NCI-H524 treated with DMSO at 0.1 percent for 48 hours (cell line): ENCODE results near the gene GDI1.

Experiments
- DNase-seq: peaks from one replicate; lab custom pipeline; 2025; lab: John Stamatoyannopoulos, UW

The GDI1 gene

DNA sequence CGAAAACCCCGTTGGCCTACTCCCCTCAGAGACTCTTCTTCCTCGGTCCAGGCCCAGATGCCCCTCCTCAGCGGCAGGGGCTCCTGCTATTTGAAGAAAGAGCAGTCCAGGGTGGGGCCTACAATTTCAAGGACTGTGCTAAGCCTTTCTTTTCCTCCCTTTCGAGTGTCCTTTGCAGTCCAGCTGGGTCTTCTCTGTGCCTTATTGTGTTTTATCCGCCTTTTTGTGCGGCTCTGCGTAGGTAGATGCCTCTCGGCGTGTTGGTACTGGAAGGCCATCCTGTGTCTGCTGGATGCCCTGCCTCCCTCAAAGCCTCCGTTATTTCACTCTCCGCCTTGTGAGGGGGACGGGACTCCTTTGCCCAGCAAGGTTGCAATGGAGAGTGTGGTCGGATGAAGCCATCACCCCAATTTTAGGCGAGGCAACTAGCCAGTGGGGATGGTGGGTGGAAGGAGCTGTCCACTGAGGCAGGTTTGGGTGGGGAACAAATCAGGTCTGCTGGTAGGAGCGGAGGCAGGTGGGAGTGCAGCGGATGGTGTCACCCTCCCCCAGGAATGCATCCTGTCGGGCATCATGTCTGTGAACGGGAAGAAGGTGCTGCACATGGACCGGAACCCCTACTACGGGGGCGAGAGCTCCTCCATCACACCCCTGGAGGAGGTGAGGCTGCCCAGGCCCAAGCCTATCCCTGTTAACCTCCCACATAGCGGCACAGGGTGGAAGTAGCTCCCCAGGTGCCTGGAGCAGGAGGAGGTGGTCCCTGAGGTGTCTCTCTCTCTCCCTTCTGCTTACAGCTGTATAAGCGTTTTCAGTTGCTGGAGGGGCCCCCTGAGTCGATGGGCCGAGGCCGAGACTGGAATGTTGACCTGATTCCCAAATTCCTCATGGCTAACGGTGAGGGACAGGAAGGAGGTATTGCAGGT lies 1.3 kb downstream of the GDI1 start:
- DNase-seq: no peak

DNA sequence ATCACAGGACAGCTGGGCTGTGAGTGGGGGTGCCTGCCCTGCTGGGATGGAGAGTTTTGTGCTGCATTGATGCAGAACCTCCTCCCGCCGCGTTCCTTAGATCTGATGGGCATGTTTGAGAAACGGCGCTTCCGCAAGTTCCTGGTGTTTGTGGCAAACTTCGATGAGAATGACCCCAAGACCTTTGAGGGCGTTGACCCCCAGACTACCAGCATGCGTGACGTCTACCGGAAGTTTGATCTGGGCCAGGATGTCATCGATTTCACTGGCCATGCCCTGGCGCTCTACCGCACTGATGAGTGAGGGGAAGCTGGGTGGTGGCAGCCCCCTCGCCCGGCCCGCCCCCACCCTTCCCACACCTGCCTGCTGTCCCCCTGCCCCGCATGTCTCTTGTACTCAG lies 2.9 kb downstream of the GDI1 start:
- no peak for DNase-seq

DNA sequence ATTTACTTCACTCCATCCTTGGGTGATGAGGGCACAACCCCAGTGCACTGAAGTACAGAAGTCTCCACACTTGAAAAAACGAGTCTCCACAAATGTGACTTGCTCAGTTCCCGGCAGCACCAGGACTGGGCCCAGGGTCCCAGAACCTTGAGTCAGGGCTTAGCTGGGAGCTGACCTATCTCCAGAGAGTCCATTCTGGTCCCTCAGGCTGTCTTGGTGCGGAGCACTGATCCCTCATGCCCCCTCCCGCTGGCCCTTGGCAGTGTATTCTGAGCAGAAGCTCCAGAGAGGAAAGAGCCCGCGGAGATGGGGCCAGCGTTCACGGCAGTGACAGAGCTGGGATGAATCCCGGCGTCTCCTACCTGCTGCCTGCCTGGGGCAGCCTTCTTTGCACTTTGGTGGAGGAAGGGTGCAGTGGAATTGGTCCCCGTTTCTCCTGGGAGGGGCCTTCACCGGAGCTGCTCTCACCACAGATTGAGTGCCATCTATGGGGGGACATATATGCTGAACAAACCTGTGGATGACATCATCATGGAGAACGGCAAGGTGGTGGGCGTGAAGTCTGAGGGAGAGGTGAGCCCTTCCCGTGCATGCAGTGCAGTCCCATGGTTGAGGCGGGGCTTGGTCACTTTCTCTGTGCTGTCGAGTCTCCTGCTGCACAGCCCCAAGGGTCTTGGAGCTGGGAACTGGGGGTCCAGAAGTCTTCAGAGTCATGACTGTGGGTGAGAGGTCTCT lies 3.8 kb downstream of the GDI1 start:
- DNase-seq: no peak

GRCh38 chrX:154441564-154441963 lies 4.6 kb downstream of the GDI1 start:
- no peak for DNase-seq

- no peak for DNase-seq
Observed at GRCh38 chrX:154441984-154442707, 5.2 kb downstream of the GDI1 start.

DNA sequence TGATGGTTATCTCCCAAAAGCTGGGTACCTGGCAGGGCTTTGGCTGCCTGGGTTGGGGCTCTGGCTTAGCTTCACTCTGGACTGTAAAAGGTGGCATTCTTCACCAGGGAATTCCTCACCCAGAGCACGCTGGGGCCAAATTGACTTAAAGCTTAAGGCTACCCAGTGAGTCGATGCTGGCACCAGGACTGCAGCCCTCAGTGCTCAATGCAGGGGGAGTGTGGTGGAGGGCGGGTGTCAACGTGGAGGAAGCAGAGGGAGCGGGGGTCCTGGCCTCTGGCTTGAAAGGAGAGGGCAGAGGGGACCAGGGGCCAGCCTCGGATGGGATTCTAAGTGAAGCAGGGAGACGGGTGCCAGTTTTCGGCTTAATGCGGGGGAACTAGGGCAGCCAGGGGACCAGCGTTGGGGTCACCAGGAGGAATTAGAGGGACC lies 6.5 kb downstream of the GDI1 start:
- no peak for DNase-seq

DNA sequence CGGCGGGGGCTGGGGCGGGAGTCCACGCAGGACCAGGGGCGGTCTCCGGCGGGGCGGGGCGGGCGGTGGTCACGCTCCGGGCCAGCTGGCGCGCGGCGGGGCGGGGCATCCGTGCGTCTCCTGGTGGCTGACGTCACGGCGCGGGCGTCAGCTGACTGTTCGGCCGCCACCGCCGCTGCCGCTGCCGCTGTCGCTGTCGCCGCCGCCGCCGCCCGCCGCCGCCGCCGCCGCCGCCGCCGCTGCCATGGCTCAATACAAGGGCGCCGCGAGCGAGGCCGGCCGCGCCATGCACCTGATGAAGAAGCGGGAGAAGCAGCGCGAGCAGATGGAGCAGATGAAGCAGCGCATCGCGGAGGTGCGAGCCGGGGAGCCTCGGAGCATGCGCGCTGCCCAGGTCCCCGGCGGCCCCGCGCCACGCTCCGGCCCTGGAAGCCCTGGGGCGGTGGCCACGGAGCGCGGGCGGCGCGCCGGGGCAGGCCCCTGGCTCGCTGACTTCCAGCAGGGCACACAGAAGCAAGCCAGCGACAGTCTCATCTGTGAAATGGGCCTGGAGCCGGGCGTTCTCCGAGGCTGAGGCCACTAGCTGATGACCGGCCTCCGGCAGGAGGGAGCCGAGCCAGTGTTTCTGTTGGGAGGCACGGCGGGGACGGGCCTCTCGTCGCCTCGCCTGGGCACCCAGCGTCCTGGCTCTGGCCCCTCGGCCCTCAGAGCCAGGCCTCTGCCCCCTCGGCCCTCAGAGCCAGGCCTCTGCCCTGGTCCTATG lies 7.2 kb downstream of the GDI1 start, which contains the start of gene FAM50A:
Gene FAM50A (plus strand): TSS at position 150 of the 763 bp plus-strand sequence. CDS start 95 bp downstream, at position 245.
- no peak for DNase-seq

DNA sequence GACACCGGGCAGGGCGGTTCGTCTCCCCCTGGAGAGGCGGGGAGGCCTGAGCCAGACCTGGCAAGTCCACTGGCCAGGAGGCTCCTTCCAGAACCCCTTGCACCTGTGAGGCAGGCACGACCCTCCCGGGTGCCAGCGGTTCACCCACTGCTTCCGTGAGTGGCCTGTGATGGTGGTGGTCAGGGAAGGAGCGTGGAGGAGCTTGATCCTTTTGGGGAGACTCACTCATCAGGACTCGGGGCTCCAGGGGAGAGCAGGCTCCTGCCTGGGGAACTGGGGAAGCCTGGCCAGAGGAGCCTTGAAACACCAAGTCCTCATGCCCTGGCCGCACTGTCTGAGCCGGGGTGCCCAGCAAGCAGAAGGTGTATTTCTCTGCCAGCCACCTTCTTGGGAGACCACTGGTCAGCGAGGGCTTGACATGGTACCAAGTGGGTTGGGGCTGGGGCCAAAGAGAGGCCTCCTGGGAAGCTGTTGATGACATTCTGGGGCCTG lies 7.8 kb downstream of the GDI1 start:
- DNase-seq: no peak

GRCh38 chrX:154445776-154446175 lies 8.8 kb downstream of the GDI1 start:
- no peak for DNase-seq

GRCh38 chrX:154446430-154446829 lies 9.5 kb downstream of the GDI1 start:
- DNase-seq: no peak

DNA sequence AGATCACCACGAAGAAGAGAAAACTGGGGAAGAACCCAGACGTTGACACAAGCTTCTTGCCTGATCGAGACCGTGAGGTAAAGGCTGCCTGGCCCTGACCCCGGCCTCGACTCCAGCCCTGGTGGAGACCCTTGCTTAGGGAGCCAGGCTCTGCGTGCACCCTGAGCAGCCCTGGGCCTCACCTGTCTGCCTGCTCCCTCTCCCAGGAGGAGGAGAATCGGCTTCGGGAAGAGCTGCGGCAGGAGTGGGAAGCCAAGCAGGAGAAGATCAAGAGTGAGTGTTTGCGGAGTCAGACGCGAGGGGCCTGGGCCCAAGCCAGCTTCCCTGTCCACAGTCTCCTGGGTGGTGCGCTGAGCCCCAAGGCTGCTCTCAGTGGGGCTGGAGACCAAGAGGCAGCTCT lies 11.5 kb downstream of the GDI1 start:
- no peak for DNase-seq

GRCh38 chrX:154449618-154450017 lies 12.7 kb downstream of the GDI1 start:
- no peak for DNase-seq

- no peak for DNase-seq
Observed at GRCh38 chrX:154450312-154450711, 13.4 kb downstream of the GDI1 start.

- DNase-seq: no peak
Observed at GRCh38 chrX:154452823-154453222, 15.9 kb downstream of the GDI1 start.

DNA sequence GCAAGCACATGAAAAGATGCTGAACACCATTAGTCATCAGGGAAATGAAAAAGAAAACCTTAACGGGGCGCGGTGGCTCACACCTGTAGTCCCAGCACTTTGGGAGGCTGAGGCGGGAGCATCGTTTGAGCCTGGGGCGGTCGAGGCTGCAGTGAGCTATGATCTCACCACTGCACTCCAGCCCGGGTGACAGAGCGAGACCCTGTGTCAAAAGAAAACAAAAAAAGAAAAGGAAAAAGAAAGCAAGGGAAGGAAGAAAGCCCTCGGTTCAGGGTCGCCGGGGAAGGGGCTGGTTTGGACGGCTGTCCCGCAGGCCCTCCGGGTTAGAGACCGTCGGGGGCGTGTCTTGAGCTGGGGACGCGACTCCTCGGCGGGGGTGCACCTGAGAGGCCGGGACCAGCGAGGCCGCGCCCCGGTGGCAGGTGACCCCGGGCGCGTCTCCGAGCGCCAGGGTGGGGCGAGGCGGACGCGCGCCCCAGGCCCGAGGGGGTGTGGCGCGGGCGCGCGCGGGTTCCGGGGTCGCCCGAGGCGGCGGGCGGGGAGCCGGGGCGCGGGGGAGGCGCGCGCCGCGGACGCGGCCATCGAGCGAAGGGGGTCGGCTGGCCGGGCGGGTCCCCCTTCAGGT lies 20.6 kb downstream of the GDI1 start:
- no peak for DNase-seq

DNA sequence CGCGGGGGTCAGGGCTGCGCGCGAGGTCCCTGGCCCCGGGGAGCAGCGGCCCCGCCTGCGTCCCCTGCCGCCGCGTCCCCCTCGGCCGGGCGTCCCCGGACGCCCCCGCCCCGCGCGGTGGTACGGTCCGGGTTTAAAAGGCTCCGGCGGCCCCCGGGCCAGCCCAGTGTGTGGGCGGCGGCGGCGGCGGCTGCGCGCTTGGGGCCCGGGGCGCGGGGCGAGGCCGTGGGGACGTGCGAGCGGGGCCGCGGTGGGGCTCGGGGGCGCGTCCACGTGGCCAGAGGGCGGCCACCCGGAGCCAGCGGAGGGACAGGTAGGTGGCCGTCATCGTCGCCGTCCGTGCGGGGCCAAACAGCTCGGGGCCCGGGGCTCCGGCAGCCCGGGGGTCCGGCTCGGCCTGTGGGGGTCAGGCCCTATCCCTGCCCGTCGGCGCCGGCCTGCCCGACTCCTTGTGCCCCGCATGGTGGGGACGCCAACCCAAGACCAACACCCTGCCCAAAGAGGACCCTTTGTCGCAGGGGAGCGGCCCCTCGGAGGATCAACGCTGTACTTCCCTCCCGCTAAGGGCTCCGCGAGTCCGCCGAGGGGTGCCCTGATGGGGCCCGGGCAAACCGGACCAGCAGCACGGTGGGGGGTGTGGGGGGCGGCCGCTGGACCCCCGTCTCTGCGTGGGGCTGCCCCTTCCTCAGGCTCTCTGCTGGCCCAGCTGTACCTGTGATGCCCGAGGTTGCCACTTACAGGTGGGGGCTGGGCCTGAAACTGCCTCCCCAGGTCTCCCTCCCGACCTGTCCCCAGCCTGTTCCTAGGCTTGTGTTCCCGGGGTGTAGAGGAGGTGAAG lies 21.4 kb downstream of the GDI1 start, which contains the start of gene PLXNA3:
Gene PLXNA3 (plus strand): TSS at position 166 of the 838 bp plus-strand sequence. CDS start 1,903 bp downstream, outside the sequence.
- DNase-seq: no peak

GRCh38 chrX:154458954-154459778 lies 22.2 kb downstream of the GDI1 start:
- no peak for DNase-seq

DNA sequence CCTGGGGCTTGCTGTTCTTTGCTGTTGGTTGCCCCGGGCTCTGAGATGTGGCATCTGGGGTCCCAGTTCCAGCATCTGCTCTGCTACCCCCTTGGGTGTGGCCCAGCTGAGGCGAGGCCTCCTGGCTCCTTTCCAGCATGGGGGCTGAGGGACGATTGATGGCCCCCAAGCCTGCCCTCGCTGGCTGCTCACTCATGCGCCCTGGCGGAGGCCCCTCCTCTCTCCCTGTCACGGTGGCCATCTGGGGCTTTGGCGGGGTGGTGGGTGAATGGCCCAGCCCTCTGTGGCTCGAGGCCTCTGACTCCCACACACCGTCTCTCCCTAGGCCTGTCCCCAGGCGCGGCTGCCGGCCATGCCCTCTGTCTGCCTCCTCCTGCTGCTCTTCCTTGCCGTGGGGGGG lies 22.9 kb downstream of the GDI1 start:
- DNase-seq: peak; percentile 29

GRCh38 chrX:154460326-154460725 lies 23.4 kb downstream of the GDI1 start:
- DNase-seq: no peak
